GM18498 (cell line): ENCODE data around the gene KDM5C.

Experiments
- ATAC-seq: cut with Tn5 transposase; IDR thresholded peaks from one replicate; pipeline ENCODE4 v1.9.1; 2021; ENCODE audit warnings: mild to moderate bottlenecking, moderate library complexity; ENCODE audit not compliant: unreplicated experiment

KDM5C gene

DNA sequence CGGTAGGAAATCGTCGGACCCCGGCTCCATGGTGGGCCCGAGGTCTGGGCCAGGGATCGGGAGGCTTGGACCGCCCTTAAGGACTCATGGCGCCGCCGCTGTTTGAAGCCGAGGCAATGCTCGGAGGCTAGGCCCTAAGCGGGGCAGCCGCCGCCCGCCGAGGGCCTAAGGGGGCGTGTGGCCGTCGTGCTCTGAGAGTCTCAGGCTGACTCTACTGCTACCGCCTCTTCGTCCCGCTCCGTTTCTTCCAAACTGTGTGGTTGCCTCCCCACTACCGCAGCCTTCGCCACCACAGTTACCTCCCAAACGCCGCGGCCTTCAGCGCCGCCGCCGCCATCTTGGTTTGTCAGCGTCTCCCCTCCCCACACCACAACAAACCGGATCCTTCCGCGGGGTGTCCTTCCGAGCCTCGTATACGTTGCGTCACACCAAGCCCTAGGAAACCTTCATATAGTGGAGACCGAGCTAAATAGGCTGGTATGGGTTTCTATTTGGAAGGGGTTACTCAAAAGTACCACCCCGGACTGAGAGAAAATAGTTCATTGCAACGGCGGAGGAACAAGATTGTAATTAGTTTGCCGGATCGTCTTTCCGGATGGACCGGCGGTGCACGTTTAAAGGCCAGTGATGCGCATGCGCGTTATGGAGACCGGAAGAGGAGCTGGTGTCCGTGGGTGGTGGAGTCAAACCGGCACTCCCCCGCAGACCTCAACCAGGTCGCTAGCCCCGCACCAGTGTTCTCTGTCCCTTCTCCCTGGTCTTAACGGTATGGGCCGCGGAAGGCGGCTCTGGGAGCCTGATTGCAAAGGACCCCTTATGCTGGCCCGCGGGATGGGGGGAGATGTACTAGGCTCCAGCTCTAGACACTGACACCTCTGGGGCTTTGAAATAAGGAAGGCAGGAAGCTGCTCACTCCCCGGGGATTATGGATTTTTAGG, at the start of gene KDM5C:
Gene KDM5C, minus strand, starts transcription at position 348 of the 938 bp plus-strand sequence. Its CDS starts 318 bp downstream, at position 30.
- peak; percentile 83 for ATAC-seq

DNA sequence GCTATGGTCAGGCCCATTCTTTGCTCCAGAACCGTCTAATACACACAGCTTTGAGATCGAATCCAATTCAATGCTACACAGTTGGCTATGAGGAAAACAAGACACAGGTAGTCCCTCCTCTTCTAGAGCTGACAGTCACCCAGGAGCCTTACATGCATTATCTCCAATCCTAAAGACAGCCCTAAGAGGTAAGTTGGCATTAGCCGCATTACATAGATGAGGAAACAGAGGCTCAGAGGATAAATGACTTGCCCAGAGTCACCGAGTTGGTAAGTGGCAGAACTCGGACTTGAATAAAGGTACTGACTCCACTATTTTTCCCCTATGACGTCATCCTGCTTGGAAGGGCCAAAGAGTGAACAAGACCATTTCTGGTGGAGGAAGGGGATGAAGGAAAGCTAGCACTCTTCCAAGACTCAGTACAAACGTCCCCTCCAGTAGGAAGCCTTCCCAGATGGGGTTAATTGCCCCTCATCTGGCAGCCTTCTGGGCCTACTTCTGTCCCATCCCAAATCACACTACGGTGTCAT, 47.9 kb upstream of the KDM5C start:
- ATAC-seq = no peak

DNA sequence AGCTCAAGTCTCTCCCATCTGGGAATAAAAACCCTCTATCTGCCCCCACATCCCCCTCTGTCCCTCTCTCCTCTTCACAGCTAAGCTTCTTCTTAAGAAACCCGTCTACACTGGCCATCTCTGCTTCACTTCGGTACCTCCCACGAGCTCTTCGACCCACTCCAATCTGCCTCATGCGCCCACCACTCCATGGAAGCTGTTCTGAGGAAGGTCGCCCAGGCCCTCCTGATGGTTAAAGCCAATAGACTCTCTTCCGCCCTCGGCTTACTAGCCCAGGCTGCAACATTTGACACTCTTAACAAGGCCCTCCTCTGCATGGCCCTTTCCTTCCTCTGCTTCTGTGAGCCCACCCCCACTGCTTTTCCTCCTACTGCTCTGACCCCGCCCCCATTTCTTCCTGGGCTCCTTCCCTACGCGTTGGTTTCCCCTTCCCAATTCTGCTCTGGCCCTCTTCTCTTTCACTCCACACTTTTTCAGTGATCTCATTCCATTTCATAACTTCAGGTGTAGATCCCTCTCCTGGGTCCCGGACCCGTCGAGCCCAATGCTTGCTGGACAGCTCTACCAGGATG, 44.6 kb upstream of the KDM5C start:
- no peak for ATAC-seq

DNA sequence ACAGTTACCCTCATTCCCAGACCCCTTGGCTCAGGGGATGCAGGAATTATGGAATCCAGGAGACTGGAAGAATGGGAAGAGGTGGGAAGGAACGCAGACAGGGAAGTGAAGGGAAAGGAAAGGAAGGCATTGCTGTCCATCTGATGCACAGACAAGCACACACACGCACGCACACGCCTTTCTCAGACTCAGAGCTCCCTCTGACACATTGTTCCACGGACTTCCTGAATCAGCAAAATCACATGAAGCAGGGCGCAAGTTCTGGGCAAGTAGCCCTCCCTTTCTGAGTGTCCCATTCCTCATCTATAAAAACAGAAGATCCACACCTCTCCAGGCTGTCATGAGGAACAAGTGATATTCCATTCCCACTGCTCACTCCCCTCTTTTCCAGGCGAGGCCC, 43.2 kb upstream of the KDM5C start:
- no peak for ATAC-seq

DNA sequence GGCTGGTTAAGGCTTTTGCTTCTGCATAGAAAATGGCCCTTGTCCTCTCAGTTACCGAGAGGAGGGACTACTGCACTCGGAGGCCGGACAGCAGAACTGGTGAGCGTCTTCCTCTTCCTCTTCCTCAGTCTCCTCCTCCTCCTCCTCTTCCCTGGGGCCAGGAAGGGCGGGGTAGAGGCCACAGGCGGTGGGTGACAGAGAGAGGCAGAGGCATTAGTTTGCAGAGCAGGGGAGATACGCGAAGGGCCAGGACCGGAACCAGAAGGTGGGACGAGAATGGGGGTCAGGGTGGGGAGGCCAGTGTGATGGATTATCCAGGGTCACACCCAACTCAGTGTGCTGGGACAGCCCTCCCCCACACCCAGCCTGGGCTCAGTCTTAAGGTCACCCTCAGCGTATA, 41.9 kb upstream of the KDM5C start:
- ATAC-seq = no peak

DNA sequence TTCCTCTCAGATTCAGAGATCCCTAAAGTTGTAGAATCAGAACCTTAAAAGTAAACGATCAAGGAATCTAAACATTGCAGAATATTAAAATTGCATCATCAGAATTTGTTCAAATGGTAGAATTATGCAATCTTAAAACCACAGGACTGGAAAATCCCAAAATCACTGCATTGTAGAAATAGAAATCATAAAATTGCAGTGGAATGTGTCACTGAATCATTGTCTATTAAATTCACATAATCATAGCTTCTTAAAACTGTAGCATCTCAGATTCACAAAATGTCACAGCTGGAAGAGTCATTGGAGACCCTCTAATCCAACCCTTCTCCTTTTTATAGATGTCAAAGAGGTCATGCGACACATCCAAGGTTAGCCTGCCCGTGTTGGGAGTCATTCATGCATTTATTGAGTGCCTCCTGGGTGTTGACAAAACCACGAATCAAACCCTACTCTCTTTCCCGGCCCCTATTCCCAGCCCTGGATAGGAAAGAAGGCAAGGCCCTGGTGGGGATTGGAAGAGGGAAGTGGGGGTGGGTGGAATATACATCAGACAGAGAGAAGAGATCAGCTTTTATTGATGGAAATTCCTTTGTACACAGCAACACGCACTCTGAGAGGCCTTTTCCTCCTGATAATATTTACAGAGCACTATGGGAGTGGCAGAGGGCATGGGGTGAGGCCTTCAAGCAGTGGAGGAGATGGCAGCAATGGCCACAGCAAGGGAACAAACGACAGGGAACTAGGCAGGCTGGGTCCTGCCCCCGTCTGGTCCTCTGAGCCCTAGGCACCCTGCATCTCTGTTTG, 41.0 kb upstream of the KDM5C start:
- no peak for ATAC-seq

DNA sequence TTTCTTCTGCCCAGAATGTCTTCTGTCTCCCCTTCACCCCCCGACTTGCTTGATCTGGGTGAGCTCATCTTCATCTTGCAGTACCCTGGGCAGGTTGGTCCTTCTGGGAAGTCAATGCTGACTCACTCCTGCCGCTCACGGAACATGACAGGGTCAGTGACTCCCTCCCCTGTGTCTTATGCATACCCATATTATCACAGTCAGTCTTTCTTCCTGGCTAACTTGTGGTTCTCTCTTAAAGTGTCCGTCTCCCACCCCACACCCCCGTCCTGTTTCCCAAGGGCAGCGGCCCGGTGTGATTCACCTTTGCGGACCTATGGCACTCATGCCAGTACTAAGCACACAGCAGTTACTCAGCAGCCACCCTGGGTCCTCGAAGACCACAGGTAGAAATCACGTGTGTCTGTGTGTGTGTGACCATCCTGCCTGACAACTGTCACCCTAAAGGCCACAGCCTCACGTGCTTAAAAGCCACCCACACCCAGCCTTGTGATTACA, 38.6 kb upstream of the KDM5C start:
- no peak for ATAC-seq

DNA sequence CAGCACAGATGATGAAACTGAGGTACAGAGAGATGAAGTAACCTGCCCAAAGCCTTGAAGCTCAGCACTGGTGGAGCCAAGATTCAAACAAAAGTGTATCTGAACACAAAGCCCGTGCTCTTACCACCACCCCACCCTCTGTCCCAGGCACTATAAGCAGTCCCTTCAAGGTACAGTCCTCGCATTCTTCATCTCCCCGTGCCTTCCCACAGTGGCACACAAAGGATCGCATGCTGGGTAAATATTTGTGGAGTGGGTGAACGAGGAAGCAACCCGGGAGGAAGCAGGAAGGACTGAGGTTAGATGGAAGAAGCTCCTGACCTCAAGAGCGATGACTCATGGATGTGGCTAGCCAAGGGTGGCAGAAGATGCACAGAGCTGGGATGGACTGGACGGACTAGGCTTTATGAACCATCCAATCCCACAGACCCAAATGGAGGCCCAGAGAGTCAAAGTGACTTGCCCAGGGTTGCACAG, 37.9 kb upstream of the KDM5C start:
- ATAC-seq = no peak

DNA sequence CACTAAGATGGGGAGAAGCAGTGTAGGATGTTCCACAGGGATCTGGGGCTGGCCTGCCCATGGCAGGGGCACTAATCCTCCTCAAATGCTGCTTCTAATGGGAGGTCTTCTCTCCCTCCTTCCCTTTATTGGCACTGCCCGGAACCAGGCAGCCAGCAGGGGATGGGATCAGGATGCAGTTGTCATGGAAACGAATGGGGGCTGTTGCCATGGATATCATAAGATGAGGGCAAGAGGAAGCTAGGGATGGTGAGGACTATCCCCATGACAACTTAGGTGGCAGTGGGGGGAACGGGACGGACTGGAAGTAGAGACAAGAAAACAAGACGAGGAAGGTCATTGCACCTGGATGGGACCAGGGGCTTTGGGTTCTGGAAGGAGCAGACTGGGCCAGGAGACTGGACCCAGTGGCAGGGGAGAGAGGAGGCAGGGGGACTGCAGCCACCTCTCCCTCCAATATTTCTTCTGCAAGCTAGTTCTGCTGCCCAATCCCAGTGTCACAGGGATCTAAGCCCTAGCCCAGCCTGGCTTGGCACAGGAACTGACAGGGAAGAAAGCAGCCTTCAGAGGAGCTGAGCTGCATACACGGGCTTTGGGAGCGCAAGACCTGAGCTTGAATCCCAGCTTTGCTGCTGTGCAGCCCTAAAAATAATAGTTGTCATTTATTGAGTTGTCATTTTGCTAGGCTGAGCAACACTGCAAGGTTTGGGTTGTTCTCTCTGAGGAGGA, 37.3 kb upstream of the KDM5C start:
- ATAC-seq = no peak

DNA sequence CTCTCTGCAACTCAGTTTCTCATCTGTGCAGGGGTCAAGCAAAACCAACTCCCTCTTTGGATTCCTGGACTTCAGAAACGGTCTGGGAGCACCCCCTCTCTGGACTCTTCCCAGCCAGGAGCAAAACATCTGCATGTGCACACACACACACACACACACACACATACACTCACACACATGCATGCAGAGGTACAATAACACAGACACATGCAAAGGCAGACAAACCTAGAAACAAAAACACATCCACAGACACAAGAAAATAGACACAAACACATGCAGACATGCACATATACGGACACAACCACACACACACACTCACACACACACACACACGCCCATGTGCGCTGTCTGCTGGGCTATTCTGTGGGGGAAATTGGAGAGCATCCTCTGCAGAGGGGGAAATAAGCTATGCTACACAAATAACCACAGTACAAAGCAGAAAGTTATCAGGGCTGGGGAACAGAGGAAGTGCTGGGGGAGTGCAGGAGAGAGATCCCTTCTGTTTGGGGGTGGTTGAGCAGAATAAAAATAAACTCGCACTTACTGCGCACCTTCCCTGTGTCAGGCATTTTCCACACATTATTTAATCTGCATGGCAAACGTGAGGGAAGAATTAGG, 36.5 kb upstream of the KDM5C start:
- no peak for ATAC-seq

DNA sequence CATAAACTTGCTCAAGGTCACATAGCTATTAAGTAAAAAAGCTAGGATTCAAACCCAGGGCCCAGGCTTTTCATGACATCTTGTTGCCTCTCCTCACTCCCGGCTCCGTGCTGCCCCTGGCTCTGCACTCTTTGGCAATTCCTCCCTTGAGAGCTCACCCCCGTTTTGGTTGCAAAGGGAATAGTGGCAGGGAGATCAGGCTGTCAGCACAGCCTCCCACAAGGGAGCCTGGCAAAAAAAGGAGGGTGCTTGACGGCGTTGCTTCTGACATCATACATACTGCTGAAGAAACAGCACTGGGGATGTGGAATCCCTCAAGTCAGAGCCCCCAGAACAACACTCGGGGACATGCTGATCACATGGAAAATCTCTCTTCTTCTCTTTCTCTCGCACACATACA, 35.8 kb upstream of the KDM5C start:
- no peak for ATAC-seq

DNA sequence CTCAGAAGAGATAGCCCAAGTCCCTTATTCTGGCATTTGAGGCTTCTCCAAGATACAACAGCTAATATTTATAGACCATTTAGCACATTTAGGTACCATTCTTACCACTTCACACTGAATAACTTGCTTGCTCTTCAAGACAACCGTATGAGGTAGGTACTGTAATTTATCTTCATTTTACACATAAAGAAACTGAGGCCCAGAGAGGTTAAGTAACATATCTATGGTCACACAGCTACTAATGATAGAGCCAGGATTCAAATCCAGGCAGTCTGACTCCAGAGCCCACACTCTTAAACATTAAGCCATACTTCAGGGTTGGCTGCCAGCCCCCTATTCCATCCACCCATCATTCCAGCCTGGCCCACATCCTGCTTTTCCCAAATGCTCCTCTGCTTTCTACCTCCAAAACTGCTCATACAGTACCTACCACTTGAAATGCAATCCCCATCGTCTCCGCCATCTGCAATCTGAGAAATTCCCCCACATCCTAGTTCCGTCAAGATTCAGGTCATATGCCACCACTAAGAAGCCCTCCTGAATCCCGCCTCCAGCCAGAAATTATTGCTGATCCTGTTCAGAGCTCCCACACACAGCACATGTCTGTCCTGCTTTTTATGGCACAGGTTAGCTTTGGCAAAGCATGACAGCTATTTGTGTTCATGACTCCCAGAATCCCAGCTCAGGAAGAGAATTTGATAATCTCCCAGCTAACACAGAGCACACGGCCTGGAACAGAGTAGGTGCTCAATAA, 32.8 kb upstream of the KDM5C start:
- ATAC-seq = no peak

DNA sequence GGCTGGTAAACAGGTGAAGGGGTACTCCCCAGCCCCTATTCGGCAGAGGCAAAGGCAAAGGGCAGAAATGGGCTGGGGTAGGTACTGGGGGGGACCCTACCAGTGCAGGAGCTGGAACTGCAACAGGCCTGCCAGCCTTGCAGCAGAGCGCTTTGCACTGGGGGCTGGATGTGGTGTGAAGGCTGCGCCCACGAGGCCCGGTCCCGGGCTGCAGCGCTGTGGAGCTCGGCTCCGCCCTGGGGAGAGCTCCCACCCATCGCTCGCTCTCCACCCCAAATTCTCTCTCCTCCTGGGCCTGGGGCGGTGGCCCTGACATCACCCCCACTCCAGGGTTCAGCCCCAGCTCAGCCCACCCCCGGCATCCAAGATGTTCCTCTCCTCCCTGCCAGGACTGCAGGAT, 32.2 kb upstream of the KDM5C start:
- ATAC-seq = no peak

DNA sequence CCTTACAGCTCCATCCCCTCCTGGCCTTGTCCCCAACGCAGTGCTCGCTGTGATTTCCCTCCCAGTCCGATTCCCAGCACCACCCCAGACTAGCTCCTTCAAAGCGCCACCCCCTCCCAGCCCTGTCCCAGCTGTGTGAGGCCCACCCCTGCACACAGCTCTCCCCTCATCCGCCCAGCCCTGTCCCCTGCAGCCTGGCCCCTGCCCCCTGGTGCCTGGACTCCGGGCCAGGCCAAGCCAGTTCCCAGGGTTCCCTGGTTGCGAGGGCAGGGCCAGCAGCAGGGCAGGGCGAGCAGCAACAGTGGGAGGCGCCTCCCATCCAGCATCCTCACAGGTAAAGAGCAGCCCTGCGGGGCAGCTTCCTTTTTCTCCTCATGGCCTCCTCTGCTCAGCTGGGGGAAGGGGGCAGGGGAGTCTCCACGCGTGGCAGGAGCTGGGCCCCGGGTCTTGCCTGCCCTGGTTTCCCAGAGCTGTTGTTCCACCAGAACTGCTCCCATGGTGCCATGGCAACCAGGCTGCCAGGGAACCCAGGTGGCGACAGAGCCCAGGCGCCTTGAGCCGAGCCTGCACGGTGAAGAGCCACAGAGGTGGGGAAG, 31.5 kb upstream of the KDM5C start:
- no peak for ATAC-seq

DNA sequence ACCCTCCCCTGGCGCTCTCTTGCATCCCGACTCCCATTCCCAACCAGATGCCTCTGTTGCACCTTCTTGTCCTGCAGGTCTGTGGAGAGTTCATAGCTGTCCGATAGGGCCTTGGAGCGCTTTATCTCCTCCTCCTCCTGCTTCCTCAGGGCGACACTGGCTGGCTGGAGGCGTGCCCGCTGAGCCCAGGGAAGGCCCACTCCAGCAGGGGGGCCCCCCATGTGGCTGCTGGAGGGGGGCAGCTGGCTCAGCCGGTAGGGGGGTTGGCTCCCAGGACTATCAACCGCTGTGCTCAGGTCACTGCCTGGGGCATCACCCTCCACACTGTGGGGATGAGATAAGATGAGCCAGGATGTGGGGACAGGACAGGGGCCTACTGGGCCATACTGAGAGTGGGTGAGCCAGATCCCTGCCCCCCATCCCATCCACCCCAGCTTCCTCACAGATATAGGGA, 30.8 kb upstream of the KDM5C start:
- ATAC-seq = no peak

DNA sequence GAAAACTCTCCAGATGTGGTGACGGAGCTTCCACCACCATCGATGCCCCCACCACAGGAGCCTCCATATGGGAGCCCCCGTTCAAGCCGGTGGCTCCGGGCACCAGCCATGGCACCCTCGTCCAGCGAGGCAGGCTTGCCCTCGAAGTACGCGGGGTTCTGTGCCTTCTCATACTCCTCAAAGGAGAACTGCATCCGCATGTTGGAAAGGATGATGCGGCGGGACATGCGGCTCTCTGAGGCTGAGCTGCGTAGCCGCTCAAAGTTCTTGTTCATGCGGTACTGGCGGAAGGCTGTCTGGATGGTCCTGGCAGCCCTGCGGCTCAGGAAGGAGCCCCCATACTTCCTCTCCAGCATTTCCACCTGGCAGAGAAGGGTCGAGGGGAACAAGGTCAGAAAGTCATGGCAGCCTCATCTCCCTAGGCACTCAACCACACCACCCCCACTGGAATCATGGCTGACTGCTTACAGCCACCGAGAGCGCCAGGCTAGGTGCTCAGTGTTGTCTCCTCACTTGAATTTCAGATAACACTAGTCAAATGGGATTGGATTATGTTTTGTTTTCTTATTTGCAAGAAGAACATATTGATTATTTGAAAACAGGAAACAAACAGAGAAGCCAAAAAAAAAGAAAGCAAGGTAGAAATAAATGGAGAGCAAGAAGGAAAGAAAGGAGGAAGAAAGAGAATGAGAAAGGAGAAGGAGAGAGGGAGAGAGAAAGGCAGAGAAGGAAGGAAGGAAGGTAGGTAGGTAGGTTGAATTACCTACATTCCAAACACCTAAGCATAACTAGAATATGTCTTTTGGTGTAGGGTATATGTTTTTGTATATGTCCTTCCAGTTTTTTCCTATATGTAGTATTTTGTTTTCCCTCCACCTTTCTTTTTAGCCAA, 29.8 kb upstream of the KDM5C start:
- ATAC-seq = no peak

DNA sequence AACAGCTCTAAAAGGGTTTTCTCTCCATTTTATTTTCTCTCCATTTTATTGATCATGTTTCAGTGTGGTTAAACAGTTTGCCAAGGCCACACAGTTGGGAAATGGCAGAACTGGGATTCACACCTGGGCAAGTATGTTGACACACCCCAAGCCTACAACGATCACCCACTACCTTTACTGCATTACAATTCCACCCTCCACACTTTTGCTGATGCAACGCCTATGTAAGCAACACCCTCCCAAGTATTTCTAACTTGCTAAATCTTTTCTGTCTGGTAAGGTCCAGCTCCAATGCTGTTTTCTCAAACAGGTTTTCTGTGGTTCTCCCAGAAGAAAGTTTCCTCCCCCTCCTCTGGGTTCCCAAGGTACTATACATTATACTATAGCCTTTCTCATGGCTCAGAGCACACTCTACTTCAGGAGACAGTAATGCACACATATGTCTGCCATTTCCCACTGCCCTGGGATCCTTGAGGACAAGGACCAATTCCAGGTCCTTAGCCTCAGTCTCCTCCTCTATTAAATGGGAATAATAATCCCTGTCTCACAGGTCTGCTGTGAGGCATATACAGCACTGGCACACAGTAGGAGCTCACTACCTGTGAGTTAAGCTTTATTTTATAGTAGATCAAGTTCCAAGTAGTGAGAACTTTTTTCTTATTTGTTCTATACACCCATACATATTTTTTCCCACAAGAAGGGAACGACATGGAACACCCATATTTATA, 28.4 kb upstream of the KDM5C start:
- no peak for ATAC-seq
